Tibial nerve (tissue), 4 donors: Measurements from ENCODE around the gene HAP1. TPM values are rescaled to one million over a fixed set of nuclear protein-coding genes. Genes with fewer than 3 reads are reported as not detected.
A peak's percentile ranks its signal among the peaks of the same experiment; 100 is the strongest.

Experiments
- DNase-seq, 2 donors: peaks; one replicate each; pipeline ENCODE4 v3.0.0-alpha.2; 2019; ENCODE audit warnings: low spot score in 2 of 2
- H3K27ac ChIP-seq, 4 donors: fragments of 200-600 bp; sonication (generic) in 3 of 4; one replicate each; pipeline ENCODE4 v1.5.1; 2017 to 2019; ENCODE audit warnings: mild to moderate bottlenecking in 1 of 4
- H3K27me3 ChIP-seq, 2 donors: fragments of 200-600 bp; sonication (generic) in 1 of 2; one replicate each; pipeline versions ENCODE4 v1.5.1 to v1.6.0; 2017 to 2019
- H3K36me3 ChIP-seq, 3 donors: fragments of 200-600 bp; sonication (generic); one replicate each; pipeline ENCODE4 v1.5.1; 2018 to 2019
- H3K4me1 ChIP-seq, 4 donors: fragments of 200-600 bp; sonication (generic) in 3 of 4; one replicate each; pipeline ENCODE4 v1.5.1; 2017 to 2019
- H3K4me3 ChIP-seq, 4 donors: fragments of 200-600 bp; sonication (generic) in 3 of 4; one replicate each; pipeline ENCODE4 v1.5.1; 2017 to 2019; ENCODE audit warnings: mild to moderate bottlenecking in 1 of 4, moderate library complexity in 1 of 4
- H3K9me3 ChIP-seq, 4 donors: fragments of 200-600 bp; sonication (generic) in 3 of 4; one replicate each; pipeline ENCODE4 v1.5.1; 2017 to 2019
- EP300 ChIP-seq, 2 donors: sonication (generic); formaldehyde crosslinking; IDR thresholded peaks; one replicate each; pipeline ENCODE4 v1.6.1; 2017; ENCODE audit warnings: antibody characterized with exemption in 2 of 2, mild to moderate bottlenecking in 1 of 2
- POLR2A ChIP-seq, 2 donors: fragments of 450-650 bp; IDR thresholded peaks; one replicate each; pipeline ENCODE4 v1.6.1; 2017; ENCODE audit warnings: antibody characterized with exemption in 2 of 2, mild to moderate bottlenecking in 2 of 2, moderate library complexity in 2 of 2
- WGBS, 2 donors: methylation state at CpG; one replicate each; pipeline ENCODE4 v1.1.5; 2018; 5-methylcytosine and 5-hydroxymethylcytosine counted together
- total RNA-seq, 4 donors: library from RNA; depleted of rRNA; stranded (reverse); fragments of >200 nt; gene quantifications; one replicate each; pipeline ENCODE4 v1.1.0, GENCODE V29; 2016
- TF ChIP-seq, protein P1 (sequence below), 5 experiments: fragments of 200-600 bp in 3 of 5; fragments of 450-650 bp in 2 of 5; sonication (generic) in 3 of 5; IDR thresholded peaks; one replicate each; pipeline ENCODE4 v1.5.1; 2016 to 2019; ENCODE audit warnings: antibody characterized with exemption in 5 of 5, mild to moderate bottlenecking in 3 of 5, moderate library complexity in 2 of 5

Gene HAP1, protein sequence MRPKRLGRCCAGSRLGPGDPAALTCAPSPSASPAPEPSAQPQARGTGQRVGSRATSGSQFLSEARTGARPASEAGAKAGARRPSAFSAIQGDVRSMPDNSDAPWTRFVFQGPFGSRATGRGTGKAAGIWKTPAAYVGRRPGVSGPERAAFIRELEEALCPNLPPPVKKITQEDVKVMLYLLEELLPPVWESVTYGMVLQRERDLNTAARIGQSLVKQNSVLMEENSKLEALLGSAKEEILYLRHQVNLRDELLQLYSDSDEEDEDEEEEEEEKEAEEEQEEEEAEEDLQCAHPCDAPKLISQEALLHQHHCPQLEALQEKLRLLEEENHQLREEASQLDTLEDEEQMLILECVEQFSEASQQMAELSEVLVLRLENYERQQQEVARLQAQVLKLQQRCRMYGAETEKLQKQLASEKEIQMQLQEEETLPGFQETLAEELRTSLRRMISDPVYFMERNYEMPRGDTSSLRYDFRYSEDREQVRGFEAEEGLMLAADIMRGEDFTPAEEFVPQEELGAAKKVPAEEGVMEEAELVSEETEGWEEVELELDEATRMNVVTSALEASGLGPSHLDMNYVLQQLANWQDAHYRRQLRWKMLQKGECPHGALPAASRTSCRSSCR
- 1 to 10 TPM in 1 of 4 donors, under 1 TPM in 1, not detected in 2; 0.98 to 1.8 TPM for total RNA-seq

DNA sequence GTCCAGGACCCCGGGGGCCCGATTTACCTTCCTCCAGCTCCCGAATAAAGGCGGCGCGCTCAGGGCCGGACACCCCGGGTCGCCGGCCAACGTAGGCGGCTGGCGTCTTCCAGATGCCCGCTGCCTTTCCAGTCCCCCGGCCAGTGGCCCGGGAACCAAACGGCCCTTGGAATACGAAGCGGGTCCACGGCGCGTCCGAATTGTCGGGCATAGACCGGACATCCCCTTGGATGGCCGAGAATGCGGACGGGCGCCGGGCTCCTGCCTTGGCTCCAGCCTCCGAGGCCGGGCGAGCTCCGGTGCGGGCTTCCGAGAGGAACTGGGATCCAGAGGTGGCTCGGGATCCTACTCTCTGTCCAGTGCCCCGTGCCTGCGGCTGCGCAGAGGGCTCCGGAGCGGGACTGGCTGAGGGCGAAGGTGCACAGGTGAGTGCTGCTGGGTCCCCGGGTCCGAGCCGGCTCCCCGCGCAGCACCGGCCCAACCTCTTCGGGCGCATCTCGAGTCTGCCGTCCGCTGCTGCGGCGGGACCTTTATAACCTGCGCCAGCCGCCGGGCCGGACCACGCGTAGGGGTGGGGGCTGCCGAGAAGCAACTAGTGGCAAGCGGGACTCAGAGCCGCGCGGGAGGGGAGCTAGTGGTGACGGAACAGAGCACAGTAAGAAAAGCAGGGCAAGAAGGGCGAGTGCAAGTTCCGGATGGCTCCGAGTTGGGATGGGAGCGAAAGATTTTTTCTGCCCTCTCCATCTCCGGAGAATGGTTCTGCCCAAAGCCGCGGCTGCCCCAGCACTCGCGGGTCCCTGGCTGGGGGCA is at the start of gene HAP1:
HAP1 (minus strand) TSS at position 505 of the 810 bp plus-strand sequence; CDS start at position 496, 9 bp downstream.
- no peak for DNase-seq
- Histone ChIP-seq H3K36me3 (no peaks in the 10 kb centered on the region), H3K27me3 (peaks cover 0 to 65% of the 10 kb centered on the region in 2 donors), H3K9me3 (no peaks in the 10 kb centered on the region), H3K27ac (no peak within 1 kb of the TSS), H3K4me1 (peaks cover 0 to 26% (median 11%) of the 10 kb centered on the region in 4 donors), H3K4me3 (peak within 1 kb of the TSS; percentile 8 to 48 (median 39))
- TF ChIP-seq POLR2A (IDR thresholded peaks at IDR 0.05), result no peak
- TF ChIP-seq, protein P1, sequence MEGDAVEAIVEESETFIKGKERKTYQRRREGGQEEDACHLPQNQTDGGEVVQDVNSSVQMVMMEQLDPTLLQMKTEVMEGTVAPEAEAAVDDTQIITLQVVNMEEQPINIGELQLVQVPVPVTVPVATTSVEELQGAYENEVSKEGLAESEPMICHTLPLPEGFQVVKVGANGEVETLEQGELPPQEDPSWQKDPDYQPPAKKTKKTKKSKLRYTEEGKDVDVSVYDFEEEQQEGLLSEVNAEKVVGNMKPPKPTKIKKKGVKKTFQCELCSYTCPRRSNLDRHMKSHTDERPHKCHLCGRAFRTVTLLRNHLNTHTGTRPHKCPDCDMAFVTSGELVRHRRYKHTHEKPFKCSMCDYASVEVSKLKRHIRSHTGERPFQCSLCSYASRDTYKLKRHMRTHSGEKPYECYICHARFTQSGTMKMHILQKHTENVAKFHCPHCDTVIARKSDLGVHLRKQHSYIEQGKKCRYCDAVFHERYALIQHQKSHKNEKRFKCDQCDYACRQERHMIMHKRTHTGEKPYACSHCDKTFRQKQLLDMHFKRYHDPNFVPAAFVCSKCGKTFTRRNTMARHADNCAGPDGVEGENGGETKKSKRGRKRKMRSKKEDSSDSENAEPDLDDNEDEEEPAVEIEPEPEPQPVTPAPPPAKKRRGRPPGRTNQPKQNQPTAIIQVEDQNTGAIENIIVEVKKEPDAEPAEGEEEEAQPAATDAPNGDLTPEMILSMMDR (IDR thresholded peaks at IDR 0.05), result no peak
- no peak for TF ChIP-seq EP300 (IDR thresholded peaks at IDR 0.05)
- WGBS, 2 donors, result 0 to 1% methylated on average over 46 to 73 of the region's 77 CpGs

DNA sequence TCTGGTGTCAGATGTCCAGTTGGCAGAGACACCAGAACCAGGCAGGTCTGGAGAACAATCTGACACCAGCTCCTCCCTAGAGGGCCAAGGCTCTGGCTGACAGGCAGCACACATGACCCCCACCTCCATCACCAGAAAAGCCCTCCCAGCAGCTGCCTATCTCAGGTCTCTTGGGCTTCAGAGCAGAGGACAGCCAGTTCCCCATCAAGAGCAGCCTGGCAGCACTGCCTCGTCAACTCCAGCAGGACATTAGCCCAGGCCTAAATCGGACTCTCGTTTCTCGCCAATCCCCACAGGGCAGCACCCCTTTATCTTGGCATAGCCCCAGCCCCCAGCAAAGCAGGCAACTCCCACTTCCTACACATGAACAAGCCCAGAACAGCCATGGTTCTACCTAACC is 47.7 kb upstream of the HAP1 start:
- 54 to 58% methylated on average over 4 of the region's 4 CpGs for WGBS, 2 donors
- Histone ChIP-seq H3K36me3 (no peaks in the 10 kb centered on the region), H3K9me3 (no peaks in the 10 kb centered on the region), H3K4me1 (peaks cover 0 to 73% (median 39%) of the 10 kb centered on the region in 4 donors), H3K27me3 (no peaks in the 10 kb centered on the region), H3K27ac (peak overlapping the region in 1 of 4 donors; percentile 65), H3K4me3 (no peak overlapping the region)
- DNase-seq, result no peak
- TF ChIP-seq, protein P1 (IDR thresholded peaks at IDR 0.05), result no peak
- no peak for TF ChIP-seq POLR2A (IDR thresholded peaks at IDR 0.05)
- peak in 1 of 2 donors; percentile 15 for TF ChIP-seq EP300 (IDR thresholded peaks at IDR 0.05)

DNA sequence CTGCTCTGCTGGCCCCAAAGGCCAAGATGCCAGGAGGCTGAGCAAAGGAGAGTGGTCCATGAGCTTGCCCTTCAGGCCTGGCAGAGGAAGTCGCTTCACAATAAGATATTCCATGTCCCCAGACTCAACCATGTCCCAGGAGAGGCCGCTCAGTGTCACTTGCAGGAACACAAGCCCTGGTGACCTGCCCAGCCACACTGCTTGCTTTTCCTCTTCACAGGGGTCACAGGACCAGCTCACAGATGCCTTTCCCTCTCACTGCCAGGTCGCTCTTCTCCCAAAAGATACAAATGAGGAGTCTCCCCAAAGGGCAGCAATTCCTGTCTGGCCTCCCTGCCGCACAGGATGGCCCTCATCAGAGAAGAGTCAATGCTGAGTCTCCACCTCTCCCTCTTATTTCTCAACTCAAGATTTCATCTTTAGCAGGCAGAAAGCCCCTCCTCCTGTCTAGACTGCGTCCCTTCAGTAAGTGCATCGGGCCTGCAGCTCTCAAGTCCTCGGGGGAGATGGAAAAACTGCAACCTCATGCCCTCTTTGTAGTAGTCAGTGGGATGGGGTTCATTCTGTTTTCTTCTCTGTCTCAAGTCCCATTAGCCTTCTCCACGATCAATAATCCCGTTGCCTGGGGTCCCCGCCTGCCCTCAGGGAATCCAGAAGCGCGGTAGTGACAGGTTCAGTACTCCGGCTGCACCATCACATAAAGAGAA is 47.1 kb upstream of the HAP1 start:
- DNase-seq, result no peak
- Histone ChIP-seq H3K27me3 (no peaks in the 10 kb centered on the region), H3K36me3 (no peaks in the 10 kb centered on the region), H3K27ac (peak overlapping the region in 1 of 4 donors; percentile 65), H3K4me1 (peaks cover 0 to 77% (median 43%) of the 10 kb centered on the region in 4 donors), H3K4me3 (no peak overlapping the region), H3K9me3 (no peaks in the 10 kb centered on the region)
- WGBS, 2 donors, result 69 to 77% methylated on average over 13 of the region's 13 CpGs
- TF ChIP-seq POLR2A (IDR thresholded peaks at IDR 0.05) (no peak), EP300 (IDR thresholded peaks at IDR 0.05) (no peak)
- TF ChIP-seq, protein P1 (IDR thresholded peaks at IDR 0.05), result no peak

DNA sequence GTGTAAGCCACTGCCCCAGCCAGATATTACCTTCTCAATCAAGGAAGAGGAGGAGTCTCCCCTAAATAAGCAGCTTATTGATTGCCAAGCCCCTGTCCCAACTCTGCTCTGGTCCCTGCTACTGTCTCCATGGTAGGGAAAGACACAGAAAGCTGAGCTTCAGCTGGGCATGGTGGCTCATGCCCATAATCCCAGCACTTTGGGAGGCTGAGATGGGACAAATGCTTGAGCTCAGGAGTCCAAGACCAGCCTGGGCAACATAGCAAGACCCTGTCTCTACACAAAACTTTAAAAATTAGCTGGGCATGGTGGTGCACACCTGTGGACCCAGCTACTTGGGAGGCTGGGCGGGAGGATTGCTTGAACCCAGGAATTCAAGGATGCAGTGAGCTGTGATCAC is 45.5 kb upstream of the HAP1 start:
- no peaks in the 10 kb centered on the region for H3K9me3 ChIP-seq
- H3K4me3 ChIP-seq, result no peak overlapping the region
- H3K36me3 ChIP-seq, result no peaks in the 10 kb centered on the region
- TF ChIP-seq POLR2A (IDR thresholded peaks at IDR 0.05) (no peak), EP300 (IDR thresholded peaks at IDR 0.05) (no peak)
- TF ChIP-seq, protein P1 (IDR thresholded peaks at IDR 0.05), result no peak
- WGBS, 2 donors, result 100% methylated on average over 1 of the region's 1 CpG
- no peaks in the 10 kb centered on the region for H3K27me3 ChIP-seq
- no peak for DNase-seq
- no peak overlapping the region for H3K27ac ChIP-seq
- H3K4me1 ChIP-seq, result peaks cover 0 to 77% (median 38%) of the 10 kb centered on the region in 4 donors
